GM12878 (cell line): ENCODE results near the gene EPN1. TPM values are rescaled to one million over a fixed set of nuclear protein-coding genes. Genes with fewer than 3 reads are reported as not detected.

Experiments used
- ATAC-seq: fragments of 200-7000 bp; cut with Tn5 transposase; 3 replicates; pipeline ENCODE4 v1.9.1; 2020; ENCODE audit warnings: mild to moderate bottlenecking, moderate library complexity
- BruUV-seq: library from RNA; stranded (reverse); fragments of 400-500 nt; replicated peaks from 2 replicates; lab custom pipeline; 2021; lab: Mats Ljungman, UMichigan
- CTCF ChIA-PET: fragments of 300-600 bp; sonication (Branson Sonifier 250); formaldehyde crosslinking; extraction: SDS; loops from one replicate; lab custom pipeline; 2021; ENCODE audit warnings: inconsistent platforms; lab: Yijun Ruan, JAX
- POLR2A ChIA-PET: fragments of 350-600 bp; formaldehyde crosslinking; extraction: SDS; loops from one replicate; lab custom pipeline; 2021; ENCODE audit warnings: inconsistent platforms; lab: Charles Lee
- RAD21 ChIA-PET: fragments of 300-600 bp; sonication (Branson Sonifier 250); formaldehyde crosslinking; loops from one replicate; lab custom pipeline; 2023; ENCODE audit warnings: antibody characterized with exemption; ENCODE audit not compliant: unreplicated experiment; lab: Charles Lee
- SMC1A ChIA-PET: fragments of 300-600 bp; sonication (Branson Sonifier 250); formaldehyde crosslinking; loops from one replicate; lab custom pipeline; 2023; ENCODE audit not compliant: unreplicated experiment, uncharacterized antibody; lab: Charles Lee
- DNase-seq: peaks from one replicate; pipeline ENCODE4 v3.0.0-alpha.2; 2011; ENCODE audit warnings: low read depth, low spot score
- FAIRE-seq: peaks from 3 replicates; lab custom pipeline; 2011; peaks lifted over from hg19 to GRCh38; lab: Jason Lieb, UNC
- H2AFZ ChIP-seq: 2 replicates; pipeline ENCODE4 v1.6.0; 2011; ENCODE audit warnings: low read depth, low read length, control low read depth; ENCODE audit not compliant: control insufficient read depth
- H3K27ac ChIP-seq: 2 replicates; pipeline ENCODE4 v1.5.1; 2011; ENCODE audit warnings: control low read depth; ENCODE audit not compliant: control insufficient read depth, insufficient read depth
- H3K27me3 ChIP-seq, 2 experiments: replicated peaks in 1 of 2; 2 replicates each; pipeline versions ENCODE4 v1.6.0 to v1.6.1; 2011; ENCODE audit warnings: low read length in 1 of 2; ENCODE audit not compliant: control insufficient read depth in 2 of 2, insufficient read depth in 2 of 2
- H3K36me3 ChIP-seq, 2 experiments: 2 replicates each; pipeline ENCODE4 v1.5.1; 2011; ENCODE audit warnings: low read length in 1 of 2; ENCODE audit not compliant: control insufficient read depth in 2 of 2, insufficient read depth in 2 of 2
- H3K4me1 ChIP-seq: 2 replicates; pipeline ENCODE4 v1.6.1; 2011; ENCODE audit warnings: mild to moderate bottlenecking, low read length, moderate library complexity, mixed read lengths; ENCODE audit not compliant: control insufficient read depth, insufficient read depth
- H3K4me2 ChIP-seq: 2 replicates; pipeline ENCODE4 v1.6.0; 2011; ENCODE audit warnings: control low read depth; ENCODE audit not compliant: control insufficient read depth, insufficient read depth
- H3K4me3 ChIP-seq: fragments of 200-600 bp; sonication (generic); 2 replicates; pipeline ENCODE4 v1.5.1; 2016
- H3K79me2 ChIP-seq: 2 replicates; pipeline ENCODE4 v1.6.0; 2011; ENCODE audit warnings: low read length; ENCODE audit not compliant: control insufficient read depth, insufficient read depth
- H3K9ac ChIP-seq: 2 replicates; pipeline ENCODE4 v1.8.0; 2011; ENCODE audit warnings: low read length, control low read depth, mixed read lengths; ENCODE audit not compliant: control insufficient read depth, insufficient read depth
- H3K9me3 ChIP-seq: replicated peaks from 3 replicates; pipeline ENCODE4 v1.5.1; 2011; ENCODE audit warnings: mild to moderate bottlenecking, low read length; ENCODE audit not compliant: control insufficient read depth, insufficient read depth
- H4K20me1 ChIP-seq: 2 replicates; pipeline ENCODE4 v1.6.0; 2011; ENCODE audit not compliant: control insufficient read depth, insufficient read depth
- GATAD2B ChIP-seq: fragments of 450-650 bp; conservative IDR thresholded peaks from 2 replicates; pipeline ENCODE4 v1.6.1; 2017; ENCODE audit warnings: low read depth, mild to moderate bottlenecking, moderate library complexity
- NR2C1 ChIP-seq: fragments of 450-650 bp; IDR thresholded peaks from 2 replicates; pipeline ENCODE4 v1.6.1; 2017; ENCODE audit warnings: antibody characterized with exemption, mild to moderate bottlenecking, moderate library complexity
- PBX3 ChIP-seq: IDR thresholded peaks from 2 replicates; pipeline ENCODE4 v1.6.1; 2011; ENCODE audit warnings: mild to moderate bottlenecking, low read depth, low read length, moderate library complexity; ENCODE audit not compliant: insufficient replicate concordance
- SKIL ChIP-seq: fragments of 450-650 bp; IDR thresholded peaks from 2 replicates; pipeline ENCODE4 v1.6.1; 2017; ENCODE audit warnings: mild to moderate bottlenecking, low read depth, inconsistent platforms; ENCODE audit not compliant: poor library complexity, severe bottlenecking
- TBL1XR1 ChIP-seq: IDR thresholded peaks from 2 replicates; pipeline ENCODE4 v1.6.1; 2012; ENCODE audit warnings: low read depth, low read length, improper control_type of control experiment
- ZNF217 ChIP-seq: fragments of 450-650 bp; IDR thresholded peaks from 2 replicates; pipeline ENCODE4 v1.6.1; 2017; ENCODE audit warnings: antibody characterized with exemption, mild to moderate bottlenecking
- WGBS: methylation state at CpG from one replicate; pipeline ENCODE4 v1.1.6; 2016; ENCODE audit warnings: low lambda C conversion rate; ENCODE audit not compliant: insufficient replicate concordance, insufficient coverage; ENCODE audit errors: missing lambda C conversion rate; 5-methylcytosine and 5-hydroxymethylcytosine counted together
- in situ Hi-C: fragments of 300-500 bp; cut with MboI; formaldehyde crosslinking; loops from 9 replicates; pipeline ENCODE4 v1.14.3; 2018; ENCODE audit warnings: mixed read lengths
- intact Hi-C: fragments of 100-400 bp; cut with micrococcal nuclease; formaldehyde crosslinking; loops from one replicate; pipeline ENCODE4 v1.14.2; 2022; ENCODE audit not compliant: unreplicated experiment
- polyA plus RNA-seq, 11 experiments: library from polyadenylated mRNA; depleted of rRNA in 4 of 11; unstranded in 6 of 11; stranded (reverse) in 5 of 11; fragments of >200 nt; fragmentation: Nextera tagmentation in 4 of 11; fragmentation: Illumina TruSeq in 1 of 11; extraction: Ambion mirVana in 4 of 11; extraction: Trizol in 1 of 11; gene quantifications; 1 replicate in 1 of 11; 2 replicates in 10 of 11; pipeline versions ENCODE4 v1.2.1 to v1.2.3, GENCODE V29; 2011 to 2016; ENCODE audit warnings: inconsistent platforms in 2 of 11, missing spikeins in 2 of 11, low read depth in 1 of 11
- total RNA-seq, 4 experiments: library from RNA; depleted of rRNA in 3 of 4; stranded (reverse); fragments of >200 nt in 3 of 4; fragmentation: Illumina TruSeq in 1 of 4; extraction: Trizol in 1 of 4; gene quantifications; 2 replicates each; pipeline versions ENCODE4 v1.2.1 to v1.2.3, GENCODE V29; 2013 to 2021

The EPN1 gene
- total and polyA plus RNA-seq, 10 of the 15 experiments (the other 5 are each of a cell fraction or from before 2014, with no cell fraction given): 0.11 to 88.5 (median 10.6) TPM

- no TSS peak for BruUV-seq
- H3K4me2 ChIP-seq: no peak overlapping the region
- peaks cover 12% of the 10 kb centered on the region for H3K4me1 ChIP-seq
- ChIA-PET CTCF (interaction anchor here (0.5 kb wide), 1 partner anchor 518 kb away, joined by 3 read pairs; no protein-coding TSS in a partner anchor), POLR2A (no interaction called here), RAD21 (no interaction called here), SMC1A (no interaction called here)
- no peak overlapping the region for H3K4me3 ChIP-seq
- FAIRE-seq (no peak), DNase-seq (no peak), ATAC-seq (no peak)
- H4K20me1 ChIP-seq: peaks cover 24% of the 10 kb centered on the region
- intact Hi-C loops (no loop called here), in situ Hi-C loops (loop anchor here (25.0 kb wide), 1 partner anchor 1523 kb away; the partner anchor contains the start of gene CNOT3)
- peaks cover 27 to 53% of the 10 kb centered on the region in 2 experiments for H3K36me3 ChIP-seq
- TF ChIP-seq ZNF217 (no peak), TBL1XR1 (no peak), SKIL (no peak), GATAD2B (no peak), PBX3 (no peak), NR2C1 (no peak)
- H2AFZ ChIP-seq: no peak overlapping the region
- no peak overlapping the region for H3K27ac ChIP-seq
- peaks cover 58% of the 10 kb centered on the region for H3K79me2 ChIP-seq
- WGBS: 72% methylated on average over 10 of the region's 12 CpGs
- no peaks in the 10 kb centered on the region for H3K9me3 ChIP-seq
- H3K9ac ChIP-seq: no peak overlapping the region
- H3K27me3 ChIP-seq: no peaks in the 10 kb centered on the region
Observed at GRCh38 chr19:55660404-55660803, 14.6 kb upstream of the EPN1 start.
